NCI-H1694 treated with DMSO at 0.1 percent for 48 hours (cell line): ENCODE measurements around the gene IL1RAPL2.

Source experiments
- DNase-seq: peaks from one replicate; lab custom pipeline; 2025; lab: John Stamatoyannopoulos, UW

IL1RAPL2 gene

GRCh38 chrX:105463473-105463872 is 897.5 kb downstream of the IL1RAPL2 start:
- no peak for DNase-seq

GRCh38 chrX:105464618-105465017 is 898.6 kb downstream of the IL1RAPL2 start:
- no peak for DNase-seq

GRCh38 chrX:105468741-105469140 is 902.7 kb downstream of the IL1RAPL2 start:
- DNase-seq: no peak

GRCh38 chrX:105471597-105471996 is 905.6 kb downstream of the IL1RAPL2 start:
- DNase-seq: no peak

GRCh38 chrX:105475801-105476200 is 909.8 kb downstream of the IL1RAPL2 start:
- DNase-seq: no peak

- no peak for DNase-seq
Measured at GRCh38 chrX:105477351-105477750, 911.4 kb downstream of the IL1RAPL2 start.

GRCh38 chrX:105480646-105481310 is 914.8 kb downstream of the IL1RAPL2 start:
- DNase-seq: no peak

- no peak for DNase-seq
Measured at GRCh38 chrX:105483011-105483410, 917.0 kb downstream of the IL1RAPL2 start.

GRCh38 chrX:105488716-105489115 is 922.7 kb downstream of the IL1RAPL2 start:
- DNase-seq: no peak

- DNase-seq: no peak
Measured at GRCh38 chrX:105495376-105495775, 929.4 kb downstream of the IL1RAPL2 start.

GRCh38 chrX:105502336-105502735 is 936.3 kb downstream of the IL1RAPL2 start:
- DNase-seq: no peak

- no peak for DNase-seq
Measured at GRCh38 chrX:105515561-105515960, 949.6 kb downstream of the IL1RAPL2 start.

GRCh38 chrX:105526431-105526830 is 960.4 kb downstream of the IL1RAPL2 start:
- no peak for DNase-seq

- no peak for DNase-seq
Measured at GRCh38 chrX:105527759-105528158, 961.8 kb downstream of the IL1RAPL2 start.

- DNase-seq: no peak
Measured at GRCh38 chrX:105533951-105534350, 968.0 kb downstream of the IL1RAPL2 start.

GRCh38 chrX:105543283-105543682 is 977.3 kb downstream of the IL1RAPL2 start:
- no peak for DNase-seq

GRCh38 chrX:105550043-105550663 is 984.2 kb downstream of the IL1RAPL2 start:
- no peak for DNase-seq

GRCh38 chrX:105552395-105552794 is 986.4 kb downstream of the IL1RAPL2 start:
- DNase-seq: no peak

GRCh38 chrX:105553118-105553517 is 987.1 kb downstream of the IL1RAPL2 start:
- no peak for DNase-seq

GRCh38 chrX:105564501-105564900 is 998.5 kb downstream of the IL1RAPL2 start:
- no peak for DNase-seq

GRCh38 chrX:105565856-105566255 is 999.9 kb downstream of the IL1RAPL2 start:
- no peak for DNase-seq

- no peak for DNase-seq
Measured at GRCh38 chrX:105567082-105567481, 1001.1 kb downstream of the IL1RAPL2 start.

- no peak for DNase-seq
Measured at GRCh38 chrX:105608745-105609144, 1042.7 kb downstream of the IL1RAPL2 start.

- no peak for DNase-seq
Measured at GRCh38 chrX:105609530-105609929, 1043.5 kb downstream of the IL1RAPL2 start.
